GM18517 (cell line): Measurements from ENCODE around the gene TSSK2.
"Not testable (repeated sequence)": the region's sequence is repeated elsewhere in the genome, so short reads cannot be mapped to it uniquely, and the experiment has no call there.

Source experiments
- ATAC-seq: cut with Tn5 transposase; IDR thresholded peaks from one replicate; pipeline ENCODE4 v1.9.1; 2021; ENCODE audit warnings: mild to moderate bottlenecking, moderate library complexity; ENCODE audit not compliant: unreplicated experiment

Gene TSSK2

GRCh38 chr22:19130959-19131684 is at the start of gene TSSK2:
Gene TSSK2, plus strand, starts transcription at chr22:19131308. Its CDS starts 92 bp downstream, at chr22:19131400.
- no peak for ATAC-seq

- no peak for ATAC-seq
These were observed 49.8 kb upstream of the TSSK2 start for GRCh38 chr22:19081351-19081750.

GRCh38 chr22:19082101-19082500 is 49.0 kb upstream of the TSSK2 start:
- no peak for ATAC-seq

- no peak for ATAC-seq
These were observed 48.3 kb upstream of the TSSK2 start for GRCh38 chr22:19082793-19083192.

GRCh38 chr22:19084126-19084525 is 47.0 kb upstream of the TSSK2 start:
- not testable (repeated sequence) for ATAC-seq

- ATAC-seq, result not testable (repeated sequence)
These were observed 46.5 kb upstream of the TSSK2 start for GRCh38 chr22:19084586-19084985.

GRCh38 chr22:19085233-19085718 is 45.8 kb upstream of the TSSK2 start:
- no peak for ATAC-seq

GRCh38 chr22:19086417-19086816 is 44.7 kb upstream of the TSSK2 start:
- ATAC-seq, result no peak

GRCh38 chr22:19086896-19087295 is 44.2 kb upstream of the TSSK2 start:
- ATAC-seq, result no peak

GRCh38 chr22:19088866-19089595 is 42.1 kb upstream of the TSSK2 start:
- no peak for ATAC-seq

- ATAC-seq, result no peak
These were observed 40.9 kb upstream of the TSSK2 start for GRCh38 chr22:19090183-19090582.

- no peak for ATAC-seq
These were observed 40.5 kb upstream of the TSSK2 start for GRCh38 chr22:19090586-19091127.

GRCh38 chr22:19092725-19093124 is 38.4 kb upstream of the TSSK2 start:
- ATAC-seq, result no peak

- no peak for ATAC-seq
These were observed 36.6 kb upstream of the TSSK2 start for GRCh38 chr22:19094393-19094997.

- ATAC-seq, result no peak
These were observed 34.6 kb upstream of the TSSK2 start for GRCh38 chr22:19096555-19096954.

- no peak for ATAC-seq
These were observed 33.6 kb upstream of the TSSK2 start for GRCh38 chr22:19097518-19097917.

GRCh38 chr22:19098157-19098556 is 33.0 kb upstream of the TSSK2 start:
- ATAC-seq, result no peak

- ATAC-seq, result no peak
These were observed 27.0 kb upstream of the TSSK2 start for GRCh38 chr22:19103880-19104821.

- ATAC-seq, result no peak
These were observed 25.7 kb upstream of the TSSK2 start for GRCh38 chr22:19105456-19105855.
